Measurements from ENCODE around the gene UVSSA.

UVSSA gene

GRCh38 chr4:1346781-1347409 is at the start of gene UVSSA:
TSS of gene UVSSA (plus strand) at chr4:1347208. CDS start at chr4:1348092, 884 bp downstream.
- peak; percentile 100 for DNase-seq

- no peak for DNase-seq
Observed at GRCh38 chr4:1297456-1298325, 49.3 kb upstream of the UVSSA start.

- DNase-seq: no peak
Observed at GRCh38 chr4:1298461-1298860, 48.5 kb upstream of the UVSSA start.

- DNase-seq: no peak
Observed at GRCh38 chr4:1299301-1299860, 47.6 kb upstream of the UVSSA start.

GRCh38 chr4:1300466-1301455 is 46.2 kb upstream of the UVSSA start:
- peak; percentile 52 for DNase-seq

- DNase-seq: no peak
Observed at GRCh38 chr4:1302159-1302558, 44.8 kb upstream of the UVSSA start.

- DNase-seq: no peak
Observed at GRCh38 chr4:1305261-1305711, 41.7 kb upstream of the UVSSA start.

GRCh38 chr4:1305781-1306455 is 41.1 kb upstream of the UVSSA start:
- DNase-seq: peak; percentile 51

- no peak for DNase-seq
Observed at GRCh38 chr4:1307951-1308735, 38.9 kb upstream of the UVSSA start.

- DNase-seq: peak; percentile 63
Observed at GRCh38 chr4:1309261-1310010, 37.6 kb upstream of the UVSSA start.

- no peak for DNase-seq
Observed at GRCh38 chr4:1310031-1310795, 36.8 kb upstream of the UVSSA start.

GRCh38 chr4:1310796-1311631 is 36.0 kb upstream of the UVSSA start:
- no peak for DNase-seq

- DNase-seq: no peak
Observed at GRCh38 chr4:1312821-1313640, 34.0 kb upstream of the UVSSA start.

- DNase-seq: no peak
Observed at GRCh38 chr4:1315306-1315705, 31.7 kb upstream of the UVSSA start.

- no peak for DNase-seq
Observed at GRCh38 chr4:1315836-1316536, 31.0 kb upstream of the UVSSA start.

- no peak for DNase-seq
Observed at GRCh38 chr4:1316537-1317168, 30.4 kb upstream of the UVSSA start.

All from activated CD4-positive, alpha-beta T cell treated with anti-CD3 and anti-CD28 coated beads for 48 hours (primary cell).